Common myeloid progenitor, CD34-positive (primary cell): ENCODE data around the gene PABPC1L.
A peak's percentile ranks its signal among the peaks of the same experiment; 100 is the strongest.

Experiments used
- CTCF ChIA-PET: fragments of 350-600 bp; sonication (Branson Sonifier 250); formaldehyde crosslinking; loops from one replicate; lab custom pipeline; 2021; ENCODE audit warnings: antibody characterized with exemption; lab: Charles Lee
- POLR2A ChIA-PET: fragments of 350-600 bp; sonication (Branson Sonifier 250); formaldehyde crosslinking; loops from one replicate; lab custom pipeline; 2021; ENCODE audit warnings: antibody characterized with exemption; lab: Charles Lee
- DNase-seq, 3 donors: peaks; one replicate each; pipeline versions ENCODE4 v3.0.0 to v3.0.0-alpha.2; 2013
- H3K27ac ChIP-seq, 2 experiments: 1 replicate in 1 of 2; 2 replicates in 1 of 2; pipeline ENCODE4 v1.7.0; 2013; ENCODE audit warnings: inconsistent platforms in 2 of 2, low read length in 2 of 2, mild to moderate bottlenecking in 2 of 2, low read depth in 1 of 2, moderate library complexity in 1 of 2; ENCODE audit not compliant: severe bottlenecking in 2 of 2, insufficient read depth in 1 of 2, poor library complexity in 1 of 2
- H3K27me3 ChIP-seq, 5 experiments: replicated peaks in 2 of 5; 1 replicate in 3 of 5; 2 replicates in 2 of 5; pipeline versions ENCODE4 v1.6.1 to v1.7.0; 2013; ENCODE audit warnings: low read length in 4 of 5, mild to moderate bottlenecking in 2 of 5, moderate library complexity in 2 of 5, inconsistent platforms in 1 of 5; ENCODE audit not compliant: insufficient read depth in 5 of 5, control insufficient read depth in 4 of 5
- H3K36me3 ChIP-seq, 4 experiments: 1 replicate in 2 of 4; 2 replicates in 2 of 4; pipeline versions ENCODE4 v1.6.1 to v1.7.0; 2013; ENCODE audit warnings: low read length in 3 of 4, control low read depth in 1 of 4, mild to moderate bottlenecking in 1 of 4; ENCODE audit not compliant: control insufficient read depth in 4 of 4, insufficient read depth in 4 of 4
- H3K4me1 ChIP-seq, 4 experiments: 1 replicate in 3 of 4; 2 replicates in 1 of 4; pipeline versions ENCODE4 v1.6.1 to v1.7.1; 2013; ENCODE audit warnings: low read length in 3 of 4, mild to moderate bottlenecking in 3 of 4, control low read depth in 1 of 4, inconsistent platforms in 1 of 4, moderate library complexity in 1 of 4; ENCODE audit not compliant: control insufficient read depth in 4 of 4, insufficient read depth in 4 of 4; ENCODE audit errors: control extremely low read depth in 1 of 4
- H3K4me3 ChIP-seq, 7 experiments: 1 replicate in 4 of 7; 2 replicates in 3 of 7; pipeline versions ENCODE4 v1.5.1 to v1.7.0; 2013; ENCODE audit warnings: mild to moderate bottlenecking in 7 of 7, low read length in 6 of 7, moderate library complexity in 6 of 7, inconsistent platforms in 2 of 7, low read depth in 2 of 7, control low read depth in 1 of 7; ENCODE audit not compliant: insufficient read depth in 4 of 7, control insufficient read depth in 1 of 7; ENCODE audit errors: extremely low read depth in 1 of 7
- H3K9me3 ChIP-seq, 5 experiments: 1 replicate in 4 of 5; 2 replicates in 1 of 5; pipeline versions ENCODE4 v1.6.1 to v1.7.1; 2013; ENCODE audit warnings: low read length in 4 of 5, mild to moderate bottlenecking in 2 of 5, inconsistent platforms in 1 of 5, low read depth in 1 of 5, moderate library complexity in 1 of 5; ENCODE audit not compliant: control insufficient read depth in 4 of 5, insufficient read depth in 2 of 5; ENCODE audit errors: control extremely low read depth in 1 of 5
- WGBS: methylation state at CpG from one replicate; pipeline ENCODE4 v1.1.5; 2013; ENCODE audit not compliant: insufficient coverage; 5-methylcytosine and 5-hydroxymethylcytosine counted together

The PABPC1L gene

DNA sequence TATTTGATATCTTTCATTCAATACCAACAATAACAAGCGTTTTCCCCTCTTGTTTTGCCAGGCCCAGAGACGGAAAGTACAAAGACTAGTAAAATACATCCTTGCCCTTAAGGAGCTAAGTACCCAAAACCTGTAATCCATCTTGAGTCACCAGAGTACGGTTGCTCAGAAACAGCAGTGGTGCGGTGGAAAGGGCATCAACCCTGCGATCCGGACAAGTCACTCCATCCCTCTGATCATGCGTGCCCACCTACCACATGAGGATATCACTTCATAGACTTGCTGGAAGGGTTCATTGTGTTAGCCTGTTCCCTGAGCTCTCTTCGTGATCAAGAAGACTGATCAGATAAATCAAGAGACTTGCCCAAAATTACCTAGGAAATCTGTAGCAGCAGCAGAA is 48.4 kb downstream of the PABPC1L start:
- POLR2A ChIA-PET = no interaction called here
- no peak for DNase-seq
- Histone ChIP-seq H3K4me3 (peak overlapping the region in 2 of 7 experiments; percentile 19 to 81), H3K4me1 (peaks cover 7 to 36% (median 15%) of the 10 kb centered on the region in 4 experiments), H3K9me3 (no peaks in the 10 kb centered on the region), H3K36me3 (peaks cover 20 to 39% (median 32%) of the 10 kb centered on the region in 4 experiments), H3K27me3 (no peaks in the 10 kb centered on the region), H3K27ac (no peak overlapping the region)
- CTCF ChIA-PET = interaction anchor here (0.9 to 2.4 kb wide), 7 partner anchors 9 to 344 kb away, joined by 3 to 9 read pairs (median 3); no protein-coding TSS in a partner anchor
- 98% methylated on average over 4 of the region's 8 CpGs for WGBS

DNA sequence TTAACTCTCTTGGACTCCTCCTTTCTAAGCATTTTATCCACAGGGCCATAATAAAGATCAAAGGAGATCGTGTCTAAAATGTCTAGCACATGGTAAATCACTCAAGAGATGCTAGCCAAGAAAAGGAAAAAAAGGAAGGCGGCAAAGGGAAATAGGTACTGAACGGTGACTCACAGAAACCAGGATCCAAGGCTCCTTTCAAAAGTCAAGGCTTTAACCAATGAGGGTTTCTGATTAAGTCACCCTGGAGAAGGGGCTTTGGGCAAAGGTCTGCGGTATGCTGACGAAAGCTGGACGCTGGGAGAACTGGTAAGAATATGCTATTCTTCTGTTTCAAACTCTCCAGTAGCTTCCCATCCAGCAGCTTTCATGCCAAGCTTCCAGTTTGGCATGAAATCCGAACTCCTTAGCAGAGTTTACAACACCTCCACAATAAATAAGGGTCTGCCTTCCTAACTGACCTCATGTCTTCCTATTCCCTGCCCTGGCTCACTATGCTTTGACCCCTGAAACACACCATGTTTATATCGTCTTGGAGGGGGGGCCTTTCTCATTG is 49.3 kb downstream of the PABPC1L start:
- peak overlapping the region in 1 of 2 experiments; percentile 64 for H3K27ac ChIP-seq
- H3K36me3 ChIP-seq = peaks cover 12 to 30% (median 24%) of the 10 kb centered on the region in 4 experiments
- H3K9me3 ChIP-seq = no peaks in the 10 kb centered on the region
- ChIA-PET CTCF (interaction anchor here (1.0 to 2.4 kb wide), 6 partner anchors 17 to 343 kb away, joined by 3 to 9 read pairs (median 4); no protein-coding TSS in a partner anchor), POLR2A (no interaction called here)
- 60% methylated on average over 5 of the region's 8 CpGs for WGBS
- H3K4me3 ChIP-seq = peak overlapping the region in 6 of 7 experiments; percentile 68 to 88 (median 80)
- peak in 1 of 3 donors; percentile 23 for DNase-seq
- no peaks in the 10 kb centered on the region for H3K27me3 ChIP-seq
- peaks cover 7 to 39% (median 15%) of the 10 kb centered on the region in 4 experiments for H3K4me1 ChIP-seq

DNA sequence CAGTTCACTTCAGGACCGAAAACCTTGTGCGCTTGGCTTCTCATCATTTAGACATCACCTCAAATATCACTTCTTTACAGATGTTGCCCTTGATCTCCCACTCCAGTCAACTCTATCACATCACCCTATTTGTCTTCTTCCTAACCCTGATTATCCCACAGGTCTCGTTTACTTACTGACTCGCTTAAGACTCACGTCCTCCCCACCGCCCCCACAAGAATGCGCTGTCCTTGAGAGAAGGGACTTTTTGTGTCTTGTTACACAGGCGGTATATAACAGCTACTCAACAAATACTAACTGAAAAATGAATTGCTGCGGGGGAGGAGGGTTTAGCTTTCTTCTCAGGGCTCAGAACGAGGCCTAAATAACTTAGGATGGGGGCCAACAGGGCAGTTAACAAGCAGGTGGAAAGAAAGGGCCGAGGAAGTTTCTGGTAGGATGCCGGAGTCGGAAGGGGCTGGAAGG is 49.8 kb downstream of the PABPC1L start:
- H3K9me3 ChIP-seq = no peaks in the 10 kb centered on the region
- peak overlapping the region in 1 of 2 experiments; percentile 64 for H3K27ac ChIP-seq
- peaks cover 12 to 25% (median 19%) of the 10 kb centered on the region in 4 experiments for H3K36me3 ChIP-seq
- 17% methylated on average over 6 of the region's 13 CpGs for WGBS
- POLR2A ChIA-PET = interaction anchor here (0.8 kb wide), 1 partner anchor 8 kb away, joined by 3 read pairs; no protein-coding TSS in a partner anchor
- CTCF ChIA-PET = interaction anchor here (1.0 to 2.4 kb wide), 4 partner anchors 18 to 56 kb away, joined by 3 to 9 read pairs (median 4); no protein-coding TSS in a partner anchor
- peak; percentile 61 to 85 (median 82) for DNase-seq
- peak overlapping the region; percentile 68 to 88 (median 80) for H3K4me3 ChIP-seq
- no peaks in the 10 kb centered on the region for H3K27me3 ChIP-seq
- peaks cover 7 to 39% (median 15%) of the 10 kb centered on the region in 4 experiments for H3K4me1 ChIP-seq

DNA sequence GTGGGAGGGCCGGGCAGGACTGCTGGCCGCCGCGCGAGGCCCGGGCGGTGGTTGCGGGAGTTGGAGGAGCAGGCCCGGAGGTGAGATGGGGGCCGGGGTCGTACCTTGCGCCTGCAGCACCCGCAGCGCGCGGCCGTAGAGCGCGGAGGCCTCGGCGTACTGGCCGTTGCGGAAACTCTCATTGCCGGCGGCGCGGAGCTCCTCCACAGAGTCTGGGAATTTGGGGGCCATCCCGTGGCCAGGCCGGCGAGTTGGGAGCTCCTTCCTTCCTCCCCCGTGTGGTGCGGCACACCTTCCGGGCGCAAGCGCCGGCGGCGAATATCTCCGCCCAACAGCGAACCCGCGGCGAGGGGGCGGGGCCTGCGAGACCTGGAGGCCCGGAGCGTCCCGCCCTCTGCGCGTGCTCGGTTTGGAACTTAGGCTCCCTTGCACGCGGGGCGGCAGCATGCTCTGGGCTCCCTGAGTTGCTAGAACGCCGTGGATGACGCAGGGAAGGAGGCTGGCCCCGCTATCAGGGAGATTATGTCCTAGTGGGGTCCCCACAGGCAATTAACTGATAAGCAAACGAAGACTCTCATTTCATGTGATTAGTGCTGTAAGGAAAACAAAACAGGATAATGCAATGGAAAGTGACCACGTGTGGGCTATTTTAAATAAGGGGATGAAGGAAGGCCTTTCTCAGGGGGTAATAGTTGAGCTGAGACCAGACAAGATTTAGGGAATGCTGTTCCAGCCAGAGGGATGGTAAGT is 50.4 kb downstream of the PABPC1L start, which contains the start of gene TOMM34:
TOMM34 (minus strand) TSS at position 295 of the 750 bp plus-strand sequence; CDS start at position 231, 64 bp downstream.
- no peaks in the 10 kb centered on the region for H3K27me3 ChIP-seq
- under 1% methylated on average over 42 of the region's 60 CpGs for WGBS
- DNase-seq = peak; percentile 91 to 93 (median 93)
- peak within 1 kb of the TSS in 1 of 2 experiments; percentile 64 for H3K27ac ChIP-seq
- peaks cover 7 to 39% (median 15%) of the 10 kb centered on the region in 4 experiments for H3K4me1 ChIP-seq
- CTCF ChIA-PET = interaction anchor here (0.7 to 1.8 kb wide), 5 partner anchors 9 to 133 kb away, joined by 3 to 4 read pairs (median 3); no protein-coding TSS in a partner anchor
- peak within 1 kb of the TSS; percentile 68 to 88 (median 80) for H3K4me3 ChIP-seq
- H3K9me3 ChIP-seq = no peaks in the 10 kb centered on the region
- H3K36me3 ChIP-seq = peaks cover 8 to 19% (median 13%) of the 10 kb centered on the region in 4 experiments
- POLR2A ChIA-PET = interaction anchor here (0.8 to 0.9 kb wide), 2 partner anchors 9 to 32 kb away, joined by 3 read pairs; no protein-coding TSS in a partner anchor

DNA sequence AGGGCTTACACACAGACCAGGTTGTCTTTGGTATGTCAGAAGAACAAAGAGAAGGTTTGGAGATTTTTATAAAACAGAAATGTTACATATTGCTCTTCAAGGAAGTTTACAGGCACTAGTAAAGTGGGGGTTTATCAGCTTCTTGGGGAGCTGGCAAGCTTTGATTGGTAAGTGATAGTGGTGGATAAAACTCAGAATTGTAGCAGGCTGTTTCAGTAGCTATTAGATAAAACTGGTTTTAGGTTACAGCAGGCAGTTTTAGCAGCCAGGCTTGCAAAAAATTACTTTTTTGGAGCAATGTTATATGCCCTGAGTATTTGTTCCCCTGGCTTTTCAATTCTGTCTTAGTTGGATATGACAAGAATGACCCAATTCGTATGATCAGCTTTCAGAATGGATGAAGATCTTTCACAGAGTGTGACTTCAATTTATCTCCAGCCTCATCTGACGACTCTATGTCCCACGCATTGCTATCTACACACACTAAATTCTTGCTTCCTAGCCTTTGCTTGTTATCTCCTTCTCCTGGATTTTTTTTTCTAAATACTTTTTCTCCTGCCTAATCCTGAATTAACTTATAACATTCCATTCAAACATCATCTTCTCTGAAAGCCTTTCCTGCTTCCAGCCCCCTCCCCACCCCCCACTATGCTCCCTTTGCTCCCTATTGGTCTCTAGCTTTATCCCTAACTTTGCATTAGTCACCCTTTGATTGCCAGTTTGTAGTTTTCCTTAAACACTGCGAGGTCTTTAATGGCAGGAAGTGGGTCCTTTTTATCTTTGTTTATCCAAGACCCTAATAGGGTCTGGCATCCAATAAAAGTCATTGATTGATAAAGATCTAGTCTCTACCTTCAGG is 51.4 kb downstream of the PABPC1L start:
- H3K4me3 ChIP-seq = no peak overlapping the region
- H3K4me1 ChIP-seq = peaks cover 12 to 46% (median 20%) of the 10 kb centered on the region in 4 experiments
- CTCF ChIA-PET = interaction anchor here (1.0 to 1.2 kb wide), 4 partner anchors 25 to 135 kb away, joined by 3 read pairs; no protein-coding TSS in a partner anchor
- peaks cover 0 to 9% (median 6%) of the 10 kb centered on the region in 4 experiments for H3K36me3 ChIP-seq
- POLR2A ChIA-PET = interaction anchor here (0.9 kb wide), 1 partner anchor 31 kb away, joined by 3 read pairs; no protein-coding TSS in a partner anchor
- 92% methylated on average over 4 of the region's 4 CpGs for WGBS
- H3K27ac ChIP-seq = peak overlapping the region in 1 of 2 experiments; percentile 64
- no peaks in the 10 kb centered on the region for H3K9me3 ChIP-seq
- DNase-seq = peak in 1 of 3 donors; percentile 49
- H3K27me3 ChIP-seq = no peaks in the 10 kb centered on the region

DNA sequence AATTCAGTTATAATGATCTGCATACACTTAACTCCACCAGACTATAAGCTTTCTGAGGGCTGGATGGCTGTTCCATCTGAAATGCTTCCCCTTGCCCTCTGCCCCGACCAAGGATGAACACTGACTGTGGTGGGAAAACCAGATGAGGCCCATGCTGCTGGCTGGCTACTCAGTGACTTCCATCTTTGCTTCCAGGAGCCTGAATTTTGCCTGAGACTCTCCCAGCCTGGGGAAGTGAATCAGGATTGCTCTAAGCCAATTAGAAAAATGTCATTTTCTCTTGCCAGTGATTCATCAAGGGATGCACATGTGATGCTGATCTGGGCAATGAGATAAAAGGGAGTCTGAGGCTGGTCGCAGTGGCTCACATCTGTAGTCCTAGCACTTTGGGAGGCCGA is 52.0 kb downstream of the PABPC1L start:
- POLR2A ChIA-PET = no interaction called here
- 90% methylated on average over 1 of the region's 3 CpGs for WGBS

More for the DNA sequence above, 52.0 kb downstream of the PABPC1L start:
- Histone ChIP-seq H3K4me3 (no peak overlapping the region), H3K27ac (no peak overlapping the region), H3K36me3 (peaks cover 0 to 6% (median 3%) of the 10 kb centered on the region in 4 experiments), H3K27me3 (no peaks in the 10 kb centered on the region), H3K4me1 (peaks cover 12 to 47% (median 25%) of the 10 kb centered on the region in 4 experiments), H3K9me3 (no peaks in the 10 kb centered on the region)
- DNase-seq = peak in 1 of 3 donors; percentile 26
- CTCF ChIA-PET = interaction anchor here (1.0 to 1.2 kb wide), 3 partner anchors 24 to 134 kb away, joined by 3 read pairs; no protein-coding TSS in a partner anchor
